ENCODE measurements around the gene TICAM2. TPM values are rescaled to one million over a fixed set of nuclear protein-coding genes. Genes with fewer than 3 reads are reported as not detected.

Gene TICAM2, protein sequence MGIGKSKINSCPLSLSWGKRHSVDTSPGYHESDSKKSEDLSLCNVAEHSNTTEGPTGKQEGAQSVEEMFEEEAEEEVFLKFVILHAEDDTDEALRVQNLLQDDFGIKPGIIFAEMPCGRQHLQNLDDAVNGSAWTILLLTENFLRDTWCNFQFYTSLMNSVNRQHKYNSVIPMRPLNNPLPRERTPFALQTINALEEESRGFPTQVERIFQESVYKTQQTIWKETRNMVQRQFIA
- total RNA-seq (2014; rRNA removed) (3.9 and 5.0 TPM in 2 replicates), Bru-seq, nascent RNA (percentile 78 among the genes with signal in this experiment), BruChase-seq, experiment 1, labeled RNA remaining after a 6-hour chase (percentile 48 among the genes with signal in this experiment), BruChase-seq, experiment 2, labeled RNA remaining after a 2-hour chase (percentile 81 among the genes with signal in this experiment)
- long read RNA-seq, transcript TICAM2-201 (2 exons, 3,049 nt), result major isoform, 8 of 12 reads
- long read RNA-seq, partial matches to known transcripts, result 0 of 12 reads
- long read RNA-seq, other reads (novel, unspliced or antisense), result 4 of 12 reads

DNA sequence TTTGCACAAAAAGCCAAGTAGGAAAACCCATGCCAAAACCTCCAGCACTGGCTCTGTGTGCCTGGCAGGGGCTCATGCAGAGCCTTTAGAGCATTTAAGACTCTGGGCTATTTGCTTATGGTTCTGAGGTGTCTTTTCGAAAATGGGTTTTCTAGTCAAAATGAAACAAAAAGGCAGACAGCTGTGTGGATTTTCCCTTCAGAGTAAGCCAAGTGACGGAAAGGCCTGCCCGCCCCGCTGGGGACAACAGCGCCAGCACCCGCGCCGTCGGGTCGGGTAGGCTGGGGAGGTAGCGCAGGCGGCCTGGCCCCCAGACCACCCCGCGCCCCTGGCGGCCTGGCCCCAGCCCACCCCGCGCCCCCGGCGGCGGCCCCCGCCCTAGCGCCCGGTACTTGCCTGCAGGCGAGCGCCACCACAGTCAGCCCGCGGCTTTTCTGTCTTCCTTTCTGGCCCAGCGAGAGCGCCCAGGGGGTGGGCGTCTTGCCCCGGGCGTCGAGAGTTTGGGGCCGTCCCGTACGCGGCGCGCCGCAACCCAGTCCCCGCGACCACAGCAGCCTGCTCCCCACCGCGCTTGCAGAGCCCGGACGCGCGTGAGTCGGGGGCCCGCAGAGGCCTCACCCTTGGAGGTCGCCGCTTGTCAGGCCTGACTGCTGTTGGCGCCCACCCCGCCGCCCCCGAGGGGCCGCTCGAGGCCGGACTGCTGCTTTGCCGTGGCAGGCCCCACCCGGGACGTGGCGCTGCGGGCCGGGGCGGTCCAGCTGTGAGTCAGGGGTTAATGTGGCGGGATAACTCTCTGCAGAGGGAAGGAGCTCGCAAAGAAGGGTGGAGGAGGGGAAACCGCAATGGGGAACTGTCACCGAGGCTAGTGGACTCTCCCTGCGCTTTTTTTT is at the start of gene TICAM2:
TICAM2 (minus strand) TSS at position 779 of the 890 bp plus-strand sequence. CDS start 21,223 bp downstream, outside the sequence.
- Histone ChIP-seq H3K4me3 (ENCODE audit: low read length) (peak within 1 kb of the TSS; percentile 82), H3K9ac (ENCODE audit: low read length) (peak within 1 kb of the TSS; percentile 80), H4K20me1 (ENCODE audit: low read length) (no peaks in the 10 kb centered on the region), H3K4me2 (ENCODE audit: low read length) (peak within 1 kb of the TSS; percentile 95), H3K27ac (ENCODE audit: low read length) (peak within 1 kb of the TSS; percentile 21; the same call in 1 of the 2 replicates), H3K79me2 (ENCODE audit: low read length) (no peaks in the 10 kb centered on the region; the same call in 1 of the 2 replicates), H3K36me3 (ENCODE audit: low read depth, low read length) (peaks cover 4% of the 10 kb centered on the region; the same call in 1 of the 2 replicates), H3K9me2 (replicated peaks; ENCODE audit: low read length) (no peaks in the 10 kb centered on the region), H3K9me3 (ENCODE audit: low read length) (no peaks in the 10 kb centered on the region), H3K4me1 (ENCODE audit: insufficient read depth, low read length) (peaks cover 17% of the 10 kb centered on the region), H3K27me3 (ENCODE audit: low read length) (no peaks in the 10 kb centered on the region), H3F3A (ENCODE audit: low read length, unreplicated experiment) (no peaks in the 10 kb centered on the region), H2AFZ (ENCODE audit: low read length) (peak within 1 kb of the TSS; percentile 79)
- DNase-seq, result peak; percentile 50
- POLR2A ChIA-PET (ENCODE audit: unreplicated experiment), result interaction anchor here (0.6 kb wide), 1 partner anchor 58 kb away, joined by 3 read pairs; no protein-coding TSS in a partner anchor
- intact Hi-C loops (cut with micrococcal nuclease), result no loop called here
- no peak for TF ChIP-seq EZH2phosphoT487 (IDR thresholded peaks at IDR 0.05; ENCODE audit: borderline replicate concordance, low read length)
- no peak for TF ChIP-seq EZH2 (IDR thresholded peaks at IDR 0.05; ENCODE audit: low read length, unreplicated experiment)
- TF ChIP-seq, protein P1, sequence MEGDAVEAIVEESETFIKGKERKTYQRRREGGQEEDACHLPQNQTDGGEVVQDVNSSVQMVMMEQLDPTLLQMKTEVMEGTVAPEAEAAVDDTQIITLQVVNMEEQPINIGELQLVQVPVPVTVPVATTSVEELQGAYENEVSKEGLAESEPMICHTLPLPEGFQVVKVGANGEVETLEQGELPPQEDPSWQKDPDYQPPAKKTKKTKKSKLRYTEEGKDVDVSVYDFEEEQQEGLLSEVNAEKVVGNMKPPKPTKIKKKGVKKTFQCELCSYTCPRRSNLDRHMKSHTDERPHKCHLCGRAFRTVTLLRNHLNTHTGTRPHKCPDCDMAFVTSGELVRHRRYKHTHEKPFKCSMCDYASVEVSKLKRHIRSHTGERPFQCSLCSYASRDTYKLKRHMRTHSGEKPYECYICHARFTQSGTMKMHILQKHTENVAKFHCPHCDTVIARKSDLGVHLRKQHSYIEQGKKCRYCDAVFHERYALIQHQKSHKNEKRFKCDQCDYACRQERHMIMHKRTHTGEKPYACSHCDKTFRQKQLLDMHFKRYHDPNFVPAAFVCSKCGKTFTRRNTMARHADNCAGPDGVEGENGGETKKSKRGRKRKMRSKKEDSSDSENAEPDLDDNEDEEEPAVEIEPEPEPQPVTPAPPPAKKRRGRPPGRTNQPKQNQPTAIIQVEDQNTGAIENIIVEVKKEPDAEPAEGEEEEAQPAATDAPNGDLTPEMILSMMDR (conservative IDR thresholded peaks at IDR 0.05; ENCODE audit: low read depth, low read length), result no peak
- CTCF ChIA-PET, result interaction anchor here (0.6 kb wide), 1 partner anchor 21 kb away, joined by 3 read pairs; no protein-coding TSS in a partner anchor
- peak; percentile 76 for ATAC-seq
- no TSS peak for BruUV-seq (replicated peaks)

DNA sequence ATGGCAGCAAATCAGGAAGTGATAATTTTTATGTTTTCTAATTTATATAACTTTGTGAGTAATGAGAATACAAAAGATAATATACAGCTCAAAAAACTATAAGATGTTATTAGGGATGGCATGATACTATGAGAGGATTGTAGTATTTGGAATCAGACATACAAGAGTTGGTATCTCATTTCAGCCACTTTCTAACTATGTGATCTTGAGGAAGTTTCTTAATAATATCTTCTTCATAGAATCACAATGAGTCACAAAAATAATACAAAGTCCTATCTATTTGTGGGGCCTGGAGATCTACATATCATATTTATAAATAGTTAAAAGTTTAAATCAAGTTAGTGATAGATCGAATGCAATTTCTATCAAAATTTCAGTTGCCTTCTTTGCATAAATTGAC is 47.3 kb upstream of the TICAM2 start:
- Histone ChIP-seq H4K20me1 (ENCODE audit: low read length) (no peaks in the 10 kb centered on the region), H2AFZ (ENCODE audit: low read length) (no peak overlapping the region), H3K27ac (ENCODE audit: low read length) (no peak overlapping the region), H3K79me2 (ENCODE audit: low read length) (no peaks in the 10 kb centered on the region), H3K4me1 (ENCODE audit: insufficient read depth, low read length) (no peaks in the 10 kb centered on the region), H3K4me3 (ENCODE audit: low read length) (no peak overlapping the region), H3K9me3 (ENCODE audit: low read length) (no peaks in the 10 kb centered on the region), H3K9me2 (replicated peaks; ENCODE audit: low read length) (no peaks in the 10 kb centered on the region), H3K4me2 (ENCODE audit: low read length) (no peak overlapping the region), H3K9ac (ENCODE audit: low read length) (no peak overlapping the region), H3K27me3 (ENCODE audit: low read length) (peaks cover 17% of the 10 kb centered on the region), H3K36me3 (ENCODE audit: low read depth, low read length) (no peaks in the 10 kb centered on the region), H3F3A (ENCODE audit: low read length, unreplicated experiment) (no peaks in the 10 kb centered on the region)
- no peak for ATAC-seq
- POLR2A ChIA-PET (ENCODE audit: unreplicated experiment), result no interaction called here
- intact Hi-C loops (cut with micrococcal nuclease), result no loop called here
- TF ChIP-seq EZH2phosphoT487 (IDR thresholded peaks at IDR 0.05; ENCODE audit: borderline replicate concordance, low read length) (no peak), EZH2 (IDR thresholded peaks at IDR 0.05; ENCODE audit: low read length, unreplicated experiment) (no peak)
- TF ChIP-seq, protein P1 (conservative IDR thresholded peaks at IDR 0.05; ENCODE audit: low read depth, low read length), result no peak
- no TSS peak for BruUV-seq (replicated peaks)
- DNase-seq, result no peak
- CTCF ChIA-PET, result no interaction called here

All from PC-3 (cell line).